Osteoblast (primary cell): Measurements from ENCODE around the gene HLA-DRB1. TPM values are rescaled to one million over a fixed set of nuclear protein-coding genes. Genes with fewer than 3 reads are reported as not detected.

ENCODE experiments used
- DNase-seq: peaks from one replicate; pipeline ENCODE4 v3.0.0; 2011; ENCODE audit warnings: low spot score, mixed read lengths; ENCODE audit not compliant: insufficient read length; ENCODE audit errors: missing footprints
- H2AFZ ChIP-seq: 2 replicates; pipeline ENCODE4 v1.6.0; 2011; ENCODE audit warnings: mild to moderate bottlenecking, low read length
- H3K27ac ChIP-seq: 2 replicates; pipeline ENCODE4 v1.5.1; 2011; ENCODE audit warnings: mild to moderate bottlenecking, low read depth, low read length, moderate library complexity
- H3K27me3 ChIP-seq: 2 replicates; pipeline ENCODE4 v1.6.0; 2012; ENCODE audit warnings: mild to moderate bottlenecking, control low read depth, inconsistent platforms, low read length, moderate library complexity; ENCODE audit not compliant: insufficient read depth
- H3K36me3 ChIP-seq: 2 replicates; pipeline ENCODE4 v1.5.1; 2011; ENCODE audit warnings: mild to moderate bottlenecking, low read length, control low read depth, moderate library complexity; ENCODE audit not compliant: insufficient read depth
- H3K4me1 ChIP-seq: 2 replicates; pipeline ENCODE4 v1.5.1; 2011; ENCODE audit warnings: mild to moderate bottlenecking, low read length, control low read depth, moderate library complexity; ENCODE audit not compliant: insufficient read depth
- H3K4me2 ChIP-seq: 2 replicates; pipeline ENCODE4 v1.6.0; 2011; ENCODE audit warnings: mild to moderate bottlenecking, low read length; ENCODE audit not compliant: insufficient read depth
- H3K4me3 ChIP-seq: fragments of 200-600 bp; sonication (generic); 3 replicates; pipeline ENCODE4 v1.5.1; 2012; ENCODE audit warnings: mild to moderate bottlenecking, low read length, inconsistent platforms; ENCODE audit not compliant: insufficient read depth
- H3K79me2 ChIP-seq: 2 replicates; pipeline ENCODE4 v1.6.0; 2012; ENCODE audit warnings: mild to moderate bottlenecking, low read length, control low read depth, inconsistent platforms; ENCODE audit not compliant: insufficient read depth
- H3K9me3 ChIP-seq: 2 replicates; pipeline ENCODE4 v1.5.1; 2011; ENCODE audit warnings: low read depth, low read length, control low read depth
- H4K20me1 ChIP-seq: 2 replicates; pipeline ENCODE4 v1.6.0; 2012; ENCODE audit warnings: mild to moderate bottlenecking, low read length, control low read depth; ENCODE audit not compliant: insufficient read depth
- total RNA-seq: library from RNA; depleted of rRNA; stranded (reverse); fragments of >200 nt; gene quantifications from 2 replicates; pipeline ENCODE4 v1.2.3, GENCODE V29; 2012
- TF ChIP-seq, protein P1 (sequence below): IDR thresholded peaks from 2 replicates; pipeline ENCODE4 v1.5.1; 2011; ENCODE audit warnings: mild to moderate bottlenecking, low read depth, low read length, moderate library complexity; ENCODE audit errors: extremely low read depth

HLA-DRB1 gene
- total RNA-seq, 1 donor = 1.1 TPM

DNA sequence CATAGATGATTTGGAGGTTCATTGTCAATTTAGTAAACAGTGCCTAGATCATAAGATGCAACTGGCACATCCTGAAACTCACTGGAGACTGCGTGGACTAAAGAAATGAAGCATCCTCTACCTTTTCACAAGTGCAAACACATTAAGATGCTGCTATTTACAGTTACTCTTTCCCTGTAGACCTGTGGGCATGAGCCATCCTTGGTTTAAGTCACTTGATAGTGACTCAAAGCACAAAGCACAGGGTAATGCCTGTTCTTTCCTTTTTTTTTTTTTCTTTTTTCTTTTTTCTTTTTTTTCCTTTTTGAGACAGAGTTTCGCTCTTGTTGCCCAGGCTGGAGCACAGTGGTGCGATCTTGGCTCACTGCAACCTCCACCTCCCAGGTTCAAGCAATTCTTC is 37.6 kb upstream of the HLA-DRB1 start:
- H2AFZ ChIP-seq = no peak overlapping the region
- no peaks in the 10 kb centered on the region for H3K36me3 ChIP-seq
- H3K27me3 ChIP-seq = no peaks in the 10 kb centered on the region
- H4K20me1 ChIP-seq = no peaks in the 10 kb centered on the region
- no peaks in the 10 kb centered on the region for H3K79me2 ChIP-seq
- H3K4me3 ChIP-seq = no peak overlapping the region
- DNase-seq = no peak
- no peak overlapping the region for H3K27ac ChIP-seq
- H3K9me3 ChIP-seq = no peaks in the 10 kb centered on the region
- H3K4me1 ChIP-seq = no peaks in the 10 kb centered on the region
- TF ChIP-seq, protein P1, sequence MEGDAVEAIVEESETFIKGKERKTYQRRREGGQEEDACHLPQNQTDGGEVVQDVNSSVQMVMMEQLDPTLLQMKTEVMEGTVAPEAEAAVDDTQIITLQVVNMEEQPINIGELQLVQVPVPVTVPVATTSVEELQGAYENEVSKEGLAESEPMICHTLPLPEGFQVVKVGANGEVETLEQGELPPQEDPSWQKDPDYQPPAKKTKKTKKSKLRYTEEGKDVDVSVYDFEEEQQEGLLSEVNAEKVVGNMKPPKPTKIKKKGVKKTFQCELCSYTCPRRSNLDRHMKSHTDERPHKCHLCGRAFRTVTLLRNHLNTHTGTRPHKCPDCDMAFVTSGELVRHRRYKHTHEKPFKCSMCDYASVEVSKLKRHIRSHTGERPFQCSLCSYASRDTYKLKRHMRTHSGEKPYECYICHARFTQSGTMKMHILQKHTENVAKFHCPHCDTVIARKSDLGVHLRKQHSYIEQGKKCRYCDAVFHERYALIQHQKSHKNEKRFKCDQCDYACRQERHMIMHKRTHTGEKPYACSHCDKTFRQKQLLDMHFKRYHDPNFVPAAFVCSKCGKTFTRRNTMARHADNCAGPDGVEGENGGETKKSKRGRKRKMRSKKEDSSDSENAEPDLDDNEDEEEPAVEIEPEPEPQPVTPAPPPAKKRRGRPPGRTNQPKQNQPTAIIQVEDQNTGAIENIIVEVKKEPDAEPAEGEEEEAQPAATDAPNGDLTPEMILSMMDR = no peak
- H3K4me2 ChIP-seq = no peak overlapping the region

DNA sequence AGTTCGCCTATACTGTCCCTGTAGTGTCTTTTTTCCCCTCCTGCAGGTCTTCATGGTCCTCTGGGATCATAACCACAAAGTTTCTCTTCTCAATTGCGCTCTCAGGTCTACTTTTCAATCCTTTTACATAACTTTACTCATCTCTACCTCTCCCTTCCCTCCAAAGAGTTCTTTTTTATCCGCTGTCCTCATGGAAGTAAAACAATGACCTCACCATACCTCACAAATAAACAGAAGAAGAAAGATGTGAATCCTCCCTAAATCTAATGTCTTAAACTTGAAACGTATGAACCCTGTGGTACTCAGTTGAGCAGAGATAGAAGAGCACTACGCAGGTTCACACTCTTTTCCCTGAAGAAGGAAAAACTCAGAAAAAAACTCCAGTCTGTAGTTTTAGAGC is 35.5 kb upstream of the HLA-DRB1 start:
- TF ChIP-seq, protein P1 = no peak
- H3K9me3 ChIP-seq = no peaks in the 10 kb centered on the region
- H3K27me3 ChIP-seq = no peaks in the 10 kb centered on the region
- H3K36me3 ChIP-seq = no peaks in the 10 kb centered on the region
- H4K20me1 ChIP-seq = no peaks in the 10 kb centered on the region
- H3K4me2 ChIP-seq = no peak overlapping the region
- no peaks in the 10 kb centered on the region for H3K79me2 ChIP-seq
- no peaks in the 10 kb centered on the region for H3K4me1 ChIP-seq
- no peak overlapping the region for H2AFZ ChIP-seq
- H3K27ac ChIP-seq = no peak overlapping the region
- DNase-seq = no peak
- no peak overlapping the region for H3K4me3 ChIP-seq

DNA sequence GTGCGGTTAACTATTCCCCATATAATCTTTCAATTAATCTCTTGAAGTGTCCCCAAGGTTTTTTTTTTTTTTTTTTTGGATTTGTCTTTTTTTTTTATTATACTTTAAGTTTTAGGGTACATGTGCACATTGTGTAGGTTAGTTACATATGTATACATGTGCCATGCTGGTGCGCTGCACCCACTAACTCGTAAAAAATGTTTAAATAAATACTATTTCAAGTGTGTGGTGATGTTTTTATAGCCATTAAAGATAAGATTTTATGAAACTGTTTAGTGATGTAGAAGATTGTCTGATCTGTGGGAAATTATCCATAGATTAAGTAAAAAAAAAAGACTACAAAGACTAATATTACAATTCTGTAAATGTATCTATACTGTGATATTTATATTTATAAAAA is 34.9 kb upstream of the HLA-DRB1 start:
- Histone ChIP-seq H3K79me2 (no peaks in the 10 kb centered on the region), H4K20me1 (no peaks in the 10 kb centered on the region), H3K4me1 (no peaks in the 10 kb centered on the region), H3K9me3 (no peaks in the 10 kb centered on the region), H3K36me3 (no peaks in the 10 kb centered on the region), H3K4me3 (no peak overlapping the region), H3K27ac (no peak overlapping the region), H3K27me3 (no peaks in the 10 kb centered on the region), H3K4me2 (no peak overlapping the region), H2AFZ (no peak overlapping the region)
- TF ChIP-seq, protein P1 = no peak
- no peak for DNase-seq

DNA sequence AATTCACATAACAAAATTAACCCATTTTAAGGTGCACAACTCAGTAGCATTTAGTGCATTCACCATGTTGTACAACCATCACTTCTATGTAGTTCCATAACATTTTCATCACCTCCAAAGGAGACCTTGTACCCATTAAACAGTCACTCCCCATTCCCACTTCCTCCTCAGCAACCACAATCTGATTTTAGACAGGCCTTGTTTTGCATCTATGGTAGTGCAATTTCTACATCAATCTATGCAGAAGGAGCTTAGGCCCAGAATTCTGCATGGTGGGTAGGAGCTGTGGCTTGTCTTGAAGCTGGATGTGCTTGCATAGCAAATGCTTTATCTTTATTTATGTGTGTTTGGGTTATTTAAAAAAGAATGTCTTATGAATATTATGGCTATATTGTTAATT is 34.0 kb upstream of the HLA-DRB1 start:
- H3K4me1 ChIP-seq = no peaks in the 10 kb centered on the region
- H3K4me2 ChIP-seq = no peak overlapping the region
- no peaks in the 10 kb centered on the region for H3K79me2 ChIP-seq
- DNase-seq = no peak
- no peaks in the 10 kb centered on the region for H3K36me3 ChIP-seq
- no peak overlapping the region for H2AFZ ChIP-seq
- no peak overlapping the region for H3K27ac ChIP-seq
- no peaks in the 10 kb centered on the region for H4K20me1 ChIP-seq
- H3K9me3 ChIP-seq = no peaks in the 10 kb centered on the region
- no peaks in the 10 kb centered on the region for H3K27me3 ChIP-seq
- TF ChIP-seq, protein P1 = no peak
- H3K4me3 ChIP-seq = no peak overlapping the region
